CD4-positive, alpha-beta T cell (primary cell): Measurements from ENCODE around the gene CACNA1D. TPM values are rescaled to one million over a fixed set of nuclear protein-coding genes. Genes with fewer than 3 reads are reported as not detected.
"Not testable (repeated sequence)": the region's sequence is repeated elsewhere in the genome, so short reads cannot be mapped to it uniquely, and the experiment has no call there.

Experiments
- ATAC-seq: fragments of 200-7000 bp; cut with Tn5 transposase; one replicate; pipeline ENCODE4 v1.10.0; 2022; ENCODE audit warnings: mild to moderate bottlenecking; ENCODE audit not compliant: poor library complexity
- CTCF ChIA-PET: fragments of 350-600 bp; sonication (Branson Sonifier 250); formaldehyde crosslinking; loops from one replicate; lab custom pipeline; 2021; ENCODE audit warnings: antibody characterized with exemption, inconsistent platforms; lab: Charles Lee
- POLR2A ChIA-PET: fragments of 350-600 bp; sonication (Branson Sonifier 250); formaldehyde crosslinking; loops from one replicate; lab custom pipeline; 2021; ENCODE audit warnings: antibody characterized with exemption, inconsistent platforms; lab: Charles Lee
- DNase-seq, 14 experiments: peaks; one replicate each; pipeline ENCODE4 v3.0.0-alpha.2; 2013 to 2020; ENCODE audit warnings: mixed read lengths in 2 of 14
- H3K27ac ChIP-seq, 2 donors: one replicate each; pipeline versions ENCODE4 v1.5.1 to v1.7.0; 2013; ENCODE audit warnings: low read length in 2 of 2, low read depth in 1 of 2, mild to moderate bottlenecking in 1 of 2
- H3K27me3 ChIP-seq, 2 experiments: 1 replicate in 1 of 2; 2 replicates in 1 of 2; pipeline versions ENCODE4 v1.6.1 to v1.7.0; 2013; ENCODE audit warnings: low read length in 2 of 2, control low read depth in 1 of 2, mild to moderate bottlenecking in 1 of 2, moderate library complexity in 1 of 2; ENCODE audit not compliant: insufficient read depth in 2 of 2, control insufficient read depth in 1 of 2
- H3K36me3 ChIP-seq: one replicate; pipeline ENCODE4 v1.6.1; 2013; ENCODE audit warnings: low read length, control low read depth; ENCODE audit not compliant: insufficient read depth
- H3K4me1 ChIP-seq: one replicate; pipeline ENCODE4 v1.6.1; 2013; ENCODE audit warnings: low read length, control low read depth; ENCODE audit not compliant: insufficient read depth
- H3K4me3 ChIP-seq: one replicate; pipeline ENCODE4 v1.5.1; 2013; ENCODE audit warnings: mild to moderate bottlenecking, low read length, moderate library complexity
- H3K9me3 ChIP-seq, 2 experiments: 1 replicate in 1 of 2; 2 replicates in 1 of 2; pipeline versions ENCODE4 v1.6.1 to v1.7.0; 2013; ENCODE audit warnings: low read length in 2 of 2, mild to moderate bottlenecking in 2 of 2, control low read depth in 1 of 2, moderate library complexity in 1 of 2; ENCODE audit not compliant: control insufficient read depth in 1 of 2, insufficient read depth in 1 of 2
- H3K27ac Mint-ChIP-seq: one replicate; pipeline ENCODE4 v1.8.0; 2020; ENCODE audit warnings: mixed read lengths
- H3K27me3 Mint-ChIP-seq: one replicate; pipeline ENCODE4 v1.8.0; 2021; ENCODE audit warnings: mixed read lengths
- H3K36me3 Mint-ChIP-seq: one replicate; pipeline ENCODE4 v1.8.0; 2021; ENCODE audit warnings: low read depth, mixed read lengths
- H3K4me1 Mint-ChIP-seq: one replicate; pipeline ENCODE4 v1.8.0; 2021; ENCODE audit warnings: low read depth, mixed read lengths
- H3K4me3 Mint-ChIP-seq: one replicate; pipeline ENCODE4 v1.8.0; 2020; ENCODE audit warnings: mild to moderate bottlenecking, mixed read lengths
- H3K9me3 Mint-ChIP-seq: one replicate; pipeline ENCODE4 v1.8.0; 2020; ENCODE audit warnings: mixed read lengths
- CTCF ChIP-seq: fragments of 200-600 bp; IDR thresholded peaks from one replicate; pipeline ENCODE4 v1.8.0; 2022; ENCODE audit warnings: antibody characterized with exemption, mild to moderate bottlenecking
- intact Hi-C, 2 experiments: fragments of 100-400 bp; cut with DNase I in 1 of 2; cut with micrococcal nuclease in 1 of 2; formaldehyde crosslinking; loops; one replicate each; pipeline versions ENCODE4 v1.15.1 to v1.9.0; 2023 to 2025; cut with DNase I, micrococcal nuclease
- total RNA-seq, 174 experiments: library from RNA in 2 of 174; stranded (reverse) in 2 of 174; gene quantifications; one replicate each; pipeline ENCODE4 v1.2.3 and lab custom pipeline; 2021 to 2026

Gene CACNA1D
- total RNA-seq, 2 experiments from 2014 or later: not detected

DNA sequence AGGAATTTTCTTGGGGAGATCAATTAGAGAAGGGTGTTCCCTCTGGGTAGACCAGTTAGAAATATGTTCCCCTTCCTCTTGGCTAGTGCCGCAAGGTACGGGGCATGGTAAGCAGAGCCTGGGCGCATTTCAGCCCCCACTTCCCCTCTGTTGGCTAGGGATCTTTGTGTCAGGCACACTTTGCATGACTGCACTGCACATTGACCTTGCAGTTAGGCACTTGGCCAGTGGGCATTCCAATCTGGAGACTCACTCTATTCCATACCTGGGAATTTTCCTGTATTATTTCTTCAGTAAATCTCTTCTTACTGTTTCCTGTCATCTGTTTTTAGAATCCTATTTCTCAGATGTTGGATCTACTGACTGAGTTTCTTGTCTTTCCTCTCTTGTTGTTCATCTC, 30.0 kb upstream of the CACNA1D start:
- Histone ChIP-seq H3K36me3 (no peaks in the 10 kb centered on the region), H3K27me3 (peaks cover 5 to 9% of the 10 kb centered on the region in 2 experiments), H3K4me3 (no peak overlapping the region), H3K27ac (no peak overlapping the region), H3K4me1 (no peaks in the 10 kb centered on the region), H3K9me3 (peaks cover 0 to 4% of the 10 kb centered on the region in 2 experiments)
- peaks cover 2% of the 10 kb centered on the region for H3K9me3 Mint-ChIP-seq
- ATAC-seq (no peak), DNase-seq (no peak)
- no peaks in the 10 kb centered on the region for H3K36me3 Mint-ChIP-seq
- no peaks in the 10 kb centered on the region for H3K4me1 Mint-ChIP-seq
- intact Hi-C loops: no loop called here
- POLR2A ChIA-PET: no interaction called here
- no peak for TF ChIP-seq CTCF
- H3K27me3 Mint-ChIP-seq: peaks cover 47% of the 10 kb centered on the region
- CTCF ChIA-PET: no interaction called here
- H3K27ac Mint-ChIP-seq: no peak overlapping the region
- H3K4me3 Mint-ChIP-seq: no peak overlapping the region

DNA sequence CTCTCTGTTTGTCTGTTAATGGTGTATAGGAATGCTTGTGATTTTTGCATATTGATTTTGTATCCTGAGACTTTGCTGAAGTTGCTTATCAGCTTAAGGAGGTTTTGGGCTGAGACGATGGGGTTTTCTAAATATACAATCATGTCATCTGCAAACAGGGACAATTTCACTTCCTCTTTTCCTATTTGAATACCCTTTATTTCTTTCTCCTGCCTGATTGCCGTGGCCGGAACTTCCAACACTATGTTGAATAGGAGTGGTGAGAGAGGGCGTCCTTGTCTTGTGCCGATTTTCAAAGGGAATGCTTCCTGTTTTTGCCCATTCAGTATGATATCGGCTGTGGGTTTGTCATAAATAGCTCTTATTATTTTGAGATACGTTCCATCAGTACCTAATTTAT, 24.7 kb upstream of the CACNA1D start:
- H3K4me1 Mint-ChIP-seq, intact Hi-C loops, H3K9me3 ChIP-seq, CTCF ChIA-PET, H3K4me3 Mint-ChIP-seq, H3K4me1 ChIP-seq, H3K27me3 ChIP-seq, DNase-seq, H3K9me3 Mint-ChIP-seq, H3K27ac Mint-ChIP-seq, H3K36me3 Mint-ChIP-seq, POLR2A ChIA-PET, H3K27ac ChIP-seq, ATAC-seq, H3K36me3 ChIP-seq, H3K4me3 ChIP-seq: not testable (repeated sequence)
- peaks cover 57% of the 10 kb centered on the region for H3K27me3 Mint-ChIP-seq

DNA sequence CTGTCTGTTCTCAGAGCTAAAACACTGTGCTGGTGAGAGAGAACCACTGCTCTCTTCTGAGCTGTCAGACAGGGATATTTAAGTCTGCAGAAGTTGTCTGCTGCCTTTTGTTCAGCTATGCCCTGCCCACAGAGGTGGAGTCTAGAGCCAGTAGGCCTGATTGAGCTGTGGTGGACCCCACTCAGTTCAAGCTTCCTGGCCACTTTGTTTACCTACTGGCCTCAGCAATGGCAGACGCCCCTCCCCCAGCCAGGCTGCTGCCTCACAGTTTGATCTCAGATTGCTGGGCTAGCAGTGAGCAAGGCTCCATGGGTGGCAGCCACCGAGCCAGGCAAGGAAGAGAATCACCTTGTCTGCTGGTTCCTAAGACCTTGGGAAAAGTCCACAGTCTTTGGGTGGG, 21.0 kb upstream of the CACNA1D start:
- Histone ChIP-seq H3K36me3 (no peaks in the 10 kb centered on the region), H3K4me1 (no peaks in the 10 kb centered on the region), H3K27ac (no peak overlapping the region), H3K4me3 (no peak overlapping the region), H3K9me3 (no peaks in the 10 kb centered on the region), H3K27me3 (peaks cover 4 to 5% of the 10 kb centered on the region in 2 experiments)
- Mint-ChIP-seq H3K9me3 (peaks cover 4% of the 10 kb centered on the region), H3K4me3 (no peak overlapping the region), H3K4me1 (no peaks in the 10 kb centered on the region), H3K36me3 (no peaks in the 10 kb centered on the region), H3K27me3 (peaks cover 73% of the 10 kb centered on the region), H3K27ac (no peak overlapping the region)
- DNase-seq (no peak), ATAC-seq (no peak)
- CTCF ChIA-PET: no interaction called here
- no peak for TF ChIP-seq CTCF
- POLR2A ChIA-PET: no interaction called here
- intact Hi-C loops: no loop called here

DNA sequence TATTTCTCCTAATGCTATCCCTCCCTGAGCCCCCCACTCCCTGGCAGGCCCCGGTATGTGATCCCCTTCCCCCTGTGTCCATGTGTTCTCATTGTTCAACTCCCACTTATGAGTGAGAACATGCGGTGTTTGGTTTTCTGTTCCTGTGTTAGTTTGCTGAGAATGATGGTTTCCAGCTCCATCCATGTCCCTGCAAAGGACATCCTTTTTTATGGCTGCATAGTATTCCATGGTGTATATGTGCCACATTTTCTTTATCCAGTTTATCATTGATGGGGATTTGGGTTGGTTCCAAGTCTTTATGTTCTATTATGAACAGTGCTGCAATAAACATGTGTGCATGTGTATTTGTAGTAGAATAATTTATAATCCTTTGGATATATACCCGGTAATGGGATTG, 18.0 kb upstream of the CACNA1D start:
- H3K4me1 ChIP-seq, CTCF ChIA-PET, H3K9me3 Mint-ChIP-seq, ATAC-seq, intact Hi-C loops, H3K4me1 Mint-ChIP-seq, H3K27ac ChIP-seq, H3K27ac Mint-ChIP-seq, H3K36me3 Mint-ChIP-seq, H3K4me3 ChIP-seq, DNase-seq, POLR2A ChIA-PET, H3K4me3 Mint-ChIP-seq, H3K9me3 ChIP-seq, H3K36me3 ChIP-seq: not testable (repeated sequence)
- peaks cover 5 to 13% of the 10 kb centered on the region in 2 experiments for H3K27me3 ChIP-seq
- H3K27me3 Mint-ChIP-seq: peaks cover 74% of the 10 kb centered on the region

GRCh38 chr3:53477689-53478088, 16.7 kb upstream of the CACNA1D start:
- H3K27me3 ChIP-seq: peaks cover 9 to 13% of the 10 kb centered on the region in 2 experiments
- H3K27ac ChIP-seq, H3K4me1 Mint-ChIP-seq, DNase-seq, H3K9me3 Mint-ChIP-seq, H3K27ac Mint-ChIP-seq, H3K9me3 ChIP-seq, H3K4me3 Mint-ChIP-seq, H3K4me3 ChIP-seq, ATAC-seq, intact Hi-C loops, H3K36me3 ChIP-seq, H3K4me1 ChIP-seq, H3K36me3 Mint-ChIP-seq, POLR2A ChIA-PET, CTCF ChIA-PET: not testable (repeated sequence)
- peaks cover 75% of the 10 kb centered on the region for H3K27me3 Mint-ChIP-seq
